GM12873 (cell line): ENCODE measurements around the gene SEC14L6.
A peak's percentile ranks its signal among the peaks of the same experiment; 100 is the strongest.

Experiments
- TF ChIP-seq, protein P1 (sequence below): IDR thresholded peaks from 2 replicates; pipeline ENCODE4 v1.5.1; 2012; ENCODE audit warnings: low read depth, mild to moderate bottlenecking, moderate library complexity, low read length, control low read depth; ENCODE audit not compliant: insufficient read depth; ENCODE audit errors: missing control alignments

SEC14L6 gene

DNA sequence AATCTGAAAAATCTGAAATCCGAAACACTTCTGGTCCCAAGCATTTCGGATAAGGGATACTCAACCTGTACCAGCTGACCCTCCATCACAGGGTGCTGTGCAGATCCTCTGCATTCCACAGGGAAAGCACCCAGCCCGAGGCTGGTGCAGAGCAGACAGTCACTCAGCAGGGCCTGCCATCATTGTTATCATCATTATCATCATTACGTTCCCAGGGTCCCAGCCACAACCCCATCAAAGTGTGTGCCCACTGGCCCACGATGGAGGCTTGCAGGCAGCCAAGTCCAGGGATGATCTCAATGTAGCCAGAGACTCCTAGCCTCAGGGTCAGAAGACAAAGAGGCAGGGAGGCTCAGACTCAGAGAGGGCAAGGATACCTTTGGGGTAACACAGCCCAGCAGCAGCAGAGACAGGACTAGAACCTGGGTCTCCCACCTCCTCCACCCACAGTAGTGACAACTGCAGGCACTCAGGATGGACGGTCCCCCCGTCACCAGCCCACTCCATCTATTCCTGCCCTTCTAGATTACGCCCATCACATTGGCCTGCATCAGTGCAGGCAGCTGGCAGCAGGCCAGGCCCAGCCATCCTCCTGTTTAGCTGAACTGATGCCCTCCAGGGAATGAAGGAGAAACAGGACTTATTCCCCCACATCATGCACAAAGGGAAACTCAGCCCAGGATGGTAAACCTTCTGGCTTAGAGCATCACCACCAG, 17.7 kb upstream of the SEC14L6 start:
- TF ChIP-seq, protein P1, sequence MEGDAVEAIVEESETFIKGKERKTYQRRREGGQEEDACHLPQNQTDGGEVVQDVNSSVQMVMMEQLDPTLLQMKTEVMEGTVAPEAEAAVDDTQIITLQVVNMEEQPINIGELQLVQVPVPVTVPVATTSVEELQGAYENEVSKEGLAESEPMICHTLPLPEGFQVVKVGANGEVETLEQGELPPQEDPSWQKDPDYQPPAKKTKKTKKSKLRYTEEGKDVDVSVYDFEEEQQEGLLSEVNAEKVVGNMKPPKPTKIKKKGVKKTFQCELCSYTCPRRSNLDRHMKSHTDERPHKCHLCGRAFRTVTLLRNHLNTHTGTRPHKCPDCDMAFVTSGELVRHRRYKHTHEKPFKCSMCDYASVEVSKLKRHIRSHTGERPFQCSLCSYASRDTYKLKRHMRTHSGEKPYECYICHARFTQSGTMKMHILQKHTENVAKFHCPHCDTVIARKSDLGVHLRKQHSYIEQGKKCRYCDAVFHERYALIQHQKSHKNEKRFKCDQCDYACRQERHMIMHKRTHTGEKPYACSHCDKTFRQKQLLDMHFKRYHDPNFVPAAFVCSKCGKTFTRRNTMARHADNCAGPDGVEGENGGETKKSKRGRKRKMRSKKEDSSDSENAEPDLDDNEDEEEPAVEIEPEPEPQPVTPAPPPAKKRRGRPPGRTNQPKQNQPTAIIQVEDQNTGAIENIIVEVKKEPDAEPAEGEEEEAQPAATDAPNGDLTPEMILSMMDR = no peak

DNA sequence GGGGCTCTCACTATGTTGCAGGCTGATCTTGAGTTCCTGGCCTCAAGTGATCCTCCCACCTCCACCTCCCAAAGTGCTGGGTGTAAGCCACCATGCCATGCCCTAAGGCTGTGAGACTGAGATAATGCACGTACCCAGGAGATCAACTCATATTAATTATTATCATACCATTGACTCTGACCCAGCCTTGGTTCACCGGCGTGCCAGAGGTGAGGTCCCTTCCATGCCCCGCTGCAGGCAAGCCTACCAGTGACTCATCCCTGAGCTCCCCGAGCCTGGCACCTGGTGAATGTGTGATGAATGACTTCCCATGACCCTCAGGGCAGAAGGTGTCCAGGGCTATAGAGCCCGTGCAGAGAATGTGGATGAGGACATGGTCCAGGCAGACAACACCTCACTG, 15.8 kb upstream of the SEC14L6 start:
- TF ChIP-seq, protein P1 = no peak

DNA sequence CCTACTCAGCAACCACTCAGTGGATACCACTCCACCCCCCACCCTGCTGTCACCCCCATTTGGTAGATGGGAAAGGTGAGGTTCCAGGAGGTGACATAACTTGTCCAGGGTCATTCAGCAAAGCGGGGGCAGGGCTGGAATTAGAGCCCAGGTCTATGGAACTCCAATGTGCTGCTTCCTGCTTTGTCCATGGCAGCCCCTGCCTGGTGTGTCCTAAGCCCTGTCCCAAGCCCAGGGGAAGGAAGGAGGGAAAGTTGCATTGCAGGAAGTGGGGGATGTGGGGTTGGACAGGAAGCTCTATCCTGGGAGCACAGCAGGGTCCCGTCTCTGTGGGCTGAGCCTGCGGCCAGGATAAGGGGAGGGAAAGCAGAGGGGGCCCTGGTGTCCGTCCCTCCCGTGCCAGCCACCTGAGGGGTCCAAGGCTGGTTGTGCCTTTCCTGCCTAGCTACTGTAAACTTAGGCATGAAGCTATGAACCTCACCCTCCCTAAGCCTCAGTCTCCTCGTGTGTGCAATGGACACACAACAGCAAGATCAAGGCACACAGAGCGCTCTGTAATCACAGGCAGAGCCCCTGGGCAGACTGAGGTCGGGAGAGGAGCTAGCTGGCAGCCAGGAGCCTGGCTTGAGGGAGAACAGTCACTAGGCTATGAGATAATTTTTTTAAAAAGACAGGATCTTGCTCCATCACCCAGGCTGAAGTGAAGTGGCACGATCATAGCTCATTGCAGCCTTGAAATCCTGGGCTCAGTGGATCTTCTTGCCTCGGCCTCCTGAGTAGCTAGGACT, 15.1 kb upstream of the SEC14L6 start:
- TF ChIP-seq, protein P1 = no peak

DNA sequence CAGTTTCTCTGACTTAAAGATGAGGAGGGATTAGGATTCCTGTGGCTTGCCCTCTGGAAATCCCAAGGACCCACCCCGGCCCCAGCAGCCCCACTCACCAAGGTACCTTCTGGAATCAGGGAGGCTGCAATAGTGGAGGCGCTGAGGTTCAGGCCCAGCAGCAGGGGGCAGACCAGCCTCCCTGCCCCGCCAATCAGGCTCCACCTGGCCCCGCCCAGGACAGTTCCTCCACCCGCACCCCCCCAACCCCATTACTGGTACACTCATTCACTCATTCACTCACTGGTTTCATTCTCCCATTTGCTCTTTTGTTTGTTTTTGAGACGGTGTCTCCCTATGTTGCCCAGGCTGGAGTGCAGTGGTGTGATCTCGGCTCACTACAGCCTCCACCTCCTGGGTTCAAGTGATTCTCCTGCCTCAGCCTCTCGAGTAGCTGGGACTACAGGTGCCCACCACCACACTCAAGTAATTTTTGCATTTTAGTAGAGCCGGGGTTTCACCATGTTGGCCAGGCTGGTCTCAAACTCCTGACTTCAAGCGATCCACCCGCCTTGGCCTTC, 14.2 kb upstream of the SEC14L6 start:
- TF ChIP-seq, protein P1 = peak; percentile 29

DNA sequence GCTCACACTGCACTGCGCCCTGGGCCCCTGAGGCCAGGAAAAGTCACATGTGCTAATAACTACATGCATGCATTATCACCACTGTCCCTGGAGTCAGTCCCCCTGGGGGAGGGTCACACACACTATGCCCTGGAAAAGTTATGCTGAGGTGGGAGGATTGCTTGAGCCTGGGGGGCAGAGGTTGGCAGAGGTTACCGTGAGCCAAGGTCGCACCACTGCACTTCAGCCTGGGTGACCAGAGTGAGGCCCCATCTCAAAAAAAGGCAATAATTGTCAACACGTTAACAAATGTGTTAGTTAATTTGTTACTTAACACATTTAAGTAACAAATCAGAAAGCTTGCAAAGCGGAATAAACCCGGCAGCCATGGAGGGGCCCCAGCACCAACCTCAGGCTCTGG, 13.3 kb upstream of the SEC14L6 start:
- TF ChIP-seq, protein P1 = no peak

DNA sequence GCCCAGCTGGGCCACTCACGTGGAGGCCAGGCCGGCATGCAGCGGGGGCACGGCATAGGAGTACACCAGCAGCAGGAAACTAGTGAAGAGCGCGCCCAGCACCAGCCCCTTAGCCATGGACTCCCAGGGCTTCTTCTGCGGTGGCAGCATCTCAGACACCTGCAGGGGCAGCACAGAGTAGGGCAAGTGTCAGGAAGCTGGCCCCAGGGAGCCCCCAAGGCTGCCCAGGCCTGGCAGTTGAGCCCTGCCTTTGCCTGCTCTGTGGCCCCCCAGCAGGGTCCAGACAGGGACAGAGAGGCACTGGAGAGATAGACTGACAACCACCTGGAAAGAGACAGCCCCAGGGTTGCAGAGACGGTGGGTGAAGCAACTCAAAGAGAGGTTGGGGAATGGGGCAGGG, 10.7 kb upstream of the SEC14L6 start:
- TF ChIP-seq, protein P1 = peak; percentile 14

DNA sequence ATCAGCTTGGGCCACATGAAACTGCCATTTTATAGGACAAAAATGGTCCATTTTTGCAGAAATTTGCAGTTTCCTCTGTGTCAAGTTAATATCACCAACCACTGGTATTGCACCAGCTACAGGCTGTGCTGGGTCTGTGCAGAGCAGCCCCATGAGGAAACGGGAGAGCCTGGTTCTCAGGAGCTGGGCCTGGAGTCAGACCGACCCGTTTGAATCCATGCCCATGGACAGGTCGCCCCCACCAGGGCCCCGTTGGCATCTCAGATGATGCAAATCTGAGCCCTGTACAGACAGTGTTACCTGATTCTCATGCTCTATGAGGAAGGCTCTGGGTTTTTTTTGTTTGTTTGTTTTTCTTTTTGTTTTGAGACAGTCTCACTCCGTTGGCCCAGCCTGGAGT, 9.8 kb upstream of the SEC14L6 start:
- TF ChIP-seq, protein P1 = no peak
